Vagina (tissue), 2 donors: ENCODE data around the gene TNIK.

ENCODE experiments used
- POLR2A ChIP-seq, 2 donors: fragments of 450-650 bp; IDR thresholded peaks; one replicate each; pipeline ENCODE4 v1.6.1; 2017; ENCODE audit warnings: antibody characterized with exemption in 2 of 2, mild to moderate bottlenecking in 2 of 2, moderate library complexity in 2 of 2
- POLR2AphosphoS5 ChIP-seq, 2 donors: sonication (generic); formaldehyde crosslinking; IDR thresholded peaks; one replicate each; pipeline ENCODE4 v1.9.0; 2017; ENCODE audit warnings: antibody characterized with exemption in 2 of 2, mild to moderate bottlenecking in 2 of 2, low read depth in 1 of 2; ENCODE audit not compliant: insufficient read depth in 1 of 2
- TF ChIP-seq, protein P1 (sequence below), 3 experiments: fragments of 450-650 bp in 2 of 3; fragments of 200-600 bp in 1 of 3; sonication (generic) in 1 of 3; IDR thresholded peaks; one replicate each; pipeline ENCODE4 v1.5.1; 2017 to 2019; ENCODE audit warnings: antibody characterized with exemption in 3 of 3, mild to moderate bottlenecking in 2 of 3, moderate library complexity in 2 of 3

DNA sequence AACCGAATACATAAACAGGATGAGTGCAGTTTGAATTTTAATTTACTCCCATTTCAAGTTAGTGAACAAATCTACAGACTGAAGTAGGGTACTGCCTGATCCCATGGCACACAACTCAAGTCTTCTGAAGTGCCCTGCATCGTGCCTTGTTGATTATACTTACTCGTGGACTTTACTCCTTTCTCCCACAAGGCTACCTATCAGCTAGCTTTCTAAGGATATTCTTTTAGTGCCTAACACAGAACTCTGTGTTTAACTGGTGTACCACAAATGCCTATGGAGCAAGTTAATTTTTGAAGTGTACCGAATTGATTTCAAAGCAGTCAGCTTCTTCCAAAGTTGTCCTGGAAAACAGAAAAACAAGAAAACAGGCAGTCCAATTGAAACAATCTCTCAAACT is 119.8 kb downstream of the TNIK start:
- TF ChIP-seq, protein P1, sequence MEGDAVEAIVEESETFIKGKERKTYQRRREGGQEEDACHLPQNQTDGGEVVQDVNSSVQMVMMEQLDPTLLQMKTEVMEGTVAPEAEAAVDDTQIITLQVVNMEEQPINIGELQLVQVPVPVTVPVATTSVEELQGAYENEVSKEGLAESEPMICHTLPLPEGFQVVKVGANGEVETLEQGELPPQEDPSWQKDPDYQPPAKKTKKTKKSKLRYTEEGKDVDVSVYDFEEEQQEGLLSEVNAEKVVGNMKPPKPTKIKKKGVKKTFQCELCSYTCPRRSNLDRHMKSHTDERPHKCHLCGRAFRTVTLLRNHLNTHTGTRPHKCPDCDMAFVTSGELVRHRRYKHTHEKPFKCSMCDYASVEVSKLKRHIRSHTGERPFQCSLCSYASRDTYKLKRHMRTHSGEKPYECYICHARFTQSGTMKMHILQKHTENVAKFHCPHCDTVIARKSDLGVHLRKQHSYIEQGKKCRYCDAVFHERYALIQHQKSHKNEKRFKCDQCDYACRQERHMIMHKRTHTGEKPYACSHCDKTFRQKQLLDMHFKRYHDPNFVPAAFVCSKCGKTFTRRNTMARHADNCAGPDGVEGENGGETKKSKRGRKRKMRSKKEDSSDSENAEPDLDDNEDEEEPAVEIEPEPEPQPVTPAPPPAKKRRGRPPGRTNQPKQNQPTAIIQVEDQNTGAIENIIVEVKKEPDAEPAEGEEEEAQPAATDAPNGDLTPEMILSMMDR (IDR thresholded peaks at IDR 0.05) = no peak
- TF ChIP-seq POLR2A (IDR thresholded peaks at IDR 0.05) (no peak), POLR2AphosphoS5 (IDR thresholded peaks at IDR 0.05; ENCODE audit: insufficient read depth in 1 of 2, low read depth in 1 of 2) (no peak)
